ENCODE results near the gene TP53TG5.

The TP53TG5 gene

GRCh38 chr20:45329497-45330319 is 48.4 kb downstream of the TP53TG5 start:
- Mint-ChIP-seq H3K27ac (no peak overlapping the region), H3K9me3 (no peaks in the 10 kb centered on the region), H3K36me3 (ENCODE audit: low read depth) (peaks cover 89% of the 10 kb centered on the region), H3K4me3 (no peak overlapping the region), H3K4me1 (ENCODE audit: low read depth) (no peaks in the 10 kb centered on the region), H3K27me3 (no peaks in the 10 kb centered on the region)
- intact Hi-C loops (cut with micrococcal nuclease), result no loop called here

- Mint-ChIP-seq H3K36me3 (ENCODE audit: low read depth) (peaks cover 90% of the 10 kb centered on the region), H3K4me1 (ENCODE audit: low read depth) (peaks cover 3% of the 10 kb centered on the region), H3K27ac (no peak overlapping the region), H3K27me3 (no peaks in the 10 kb centered on the region), H3K4me3 (no peak overlapping the region), H3K9me3 (no peaks in the 10 kb centered on the region)
- intact Hi-C loops (cut with micrococcal nuclease), result no loop called here
Observed at GRCh38 chr20:45328451-45328850, 49.7 kb downstream of the TP53TG5 start.

GRCh38 chr20:45325371-45325770 is 52.8 kb downstream of the TP53TG5 start:
- peaks cover 8% of the 10 kb centered on the region for H3K4me1 Mint-ChIP-seq (ENCODE audit: low read depth)
- H3K36me3 Mint-ChIP-seq (ENCODE audit: low read depth), result peaks cover 60% of the 10 kb centered on the region
- intact Hi-C loops (cut with micrococcal nuclease), result no loop called here
- no peaks in the 10 kb centered on the region for H3K9me3 Mint-ChIP-seq
- no peak overlapping the region for H3K4me3 Mint-ChIP-seq
- no peak overlapping the region for H3K27ac Mint-ChIP-seq
- no peaks in the 10 kb centered on the region for H3K27me3 Mint-ChIP-seq

GRCh38 chr20:45323731-45324130 is 54.4 kb downstream of the TP53TG5 start:
- Mint-ChIP-seq H3K27ac (peak overlapping the region; percentile 41), H3K4me3 (no peak overlapping the region), H3K27me3 (peaks cover 4% of the 10 kb centered on the region), H3K4me1 (ENCODE audit: low read depth) (peaks cover 13% of the 10 kb centered on the region), H3K9me3 (no peaks in the 10 kb centered on the region), H3K36me3 (ENCODE audit: low read depth) (peaks cover 43% of the 10 kb centered on the region)
- intact Hi-C loops (cut with micrococcal nuclease), result loop anchor here (1.0 to 5.0 kb wide), 4 partner anchors 39 to 448 kb away; partner anchors contain the start of gene SYS1

- intact Hi-C loops (cut with micrococcal nuclease), result loop anchor here (1.0 to 5.0 kb wide), 4 partner anchors 39 to 448 kb away; partner anchors contain the start of gene SYS1
- Mint-ChIP-seq H3K36me3 (ENCODE audit: low read depth) (peaks cover 36% of the 10 kb centered on the region), H3K4me3 (no peak overlapping the region), H3K9me3 (no peaks in the 10 kb centered on the region), H3K27me3 (peaks cover 7% of the 10 kb centered on the region), H3K4me1 (ENCODE audit: low read depth) (peaks cover 13% of the 10 kb centered on the region), H3K27ac (peak overlapping the region; percentile 41)
Observed at GRCh38 chr20:45322952-45323383, 55.2 kb downstream of the TP53TG5 start.
